NB4 (cell line): ENCODE measurements around the gene KRTAP12-3.

Experiments
- CTCF ChIP-seq: IDR thresholded peaks from one replicate; pipeline ENCODE4 v1.5.1; 2012; ENCODE audit warnings: low read depth, low read length
- MYC ChIP-seq: IDR thresholded peaks from 2 replicates; pipeline ENCODE4 v1.6.1; 2011; ENCODE audit warnings: low read depth, low read length
- POLR2A ChIP-seq: IDR thresholded peaks from 2 replicates; pipeline ENCODE4 v1.6.1; 2011; ENCODE audit warnings: mild to moderate bottlenecking; ENCODE audit not compliant: insufficient read length; ENCODE audit errors: extremely low read depth
- TF ChIP-seq, protein P1 (sequence below): IDR thresholded peaks from 2 replicates; pipeline ENCODE4 v1.6.1; 2011; ENCODE audit warnings: low read depth, low read length

DNA sequence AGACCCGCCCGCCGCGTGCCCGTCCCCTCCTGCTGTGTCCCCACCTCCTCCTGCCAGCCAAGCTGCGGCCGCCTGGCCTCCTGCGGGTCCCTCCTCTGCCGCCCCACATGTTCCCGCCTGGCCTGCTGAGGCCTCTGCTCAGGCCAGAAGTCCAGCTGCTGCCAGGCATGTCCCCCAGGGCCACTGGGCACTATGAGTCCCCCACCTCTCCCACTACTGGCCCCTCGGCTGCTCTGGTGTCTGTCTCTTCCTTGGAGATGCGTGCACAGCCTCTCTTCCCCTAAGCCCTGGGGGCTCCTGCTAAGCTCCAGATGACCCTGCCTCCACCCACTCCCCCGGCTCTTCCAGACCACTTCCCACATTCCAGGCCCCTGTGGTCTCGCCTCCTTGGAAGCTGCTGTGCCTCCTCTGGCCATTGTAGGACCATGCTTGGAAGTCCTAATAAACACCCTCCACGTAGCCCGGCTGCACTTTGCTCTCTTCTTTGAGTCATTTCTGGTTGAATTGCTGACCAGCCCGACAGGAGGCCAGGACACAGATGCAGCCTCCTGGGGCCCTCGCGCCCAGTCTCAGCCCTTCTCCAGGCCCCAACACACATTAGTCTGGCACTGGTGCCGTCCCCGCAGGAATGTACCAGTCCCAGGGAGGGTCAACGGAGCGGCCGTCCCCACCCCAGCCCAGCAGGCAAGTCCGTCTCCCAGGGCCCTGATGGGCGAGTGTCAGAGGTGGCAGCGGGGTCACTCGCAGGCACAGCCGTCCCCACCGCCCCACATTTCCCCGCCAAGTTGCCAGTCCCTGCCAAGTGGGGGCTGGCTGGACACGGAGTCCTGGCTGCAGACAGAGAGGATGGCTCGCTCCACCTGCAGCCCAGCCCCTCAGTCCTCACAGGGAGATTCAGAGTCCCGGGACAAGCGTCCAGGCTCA lies 40.3 kb downstream of the KRTAP12-3 start:
- TF ChIP-seq CTCF, result no peak
- no peak for TF ChIP-seq POLR2A
- no peak for TF ChIP-seq MYC
- TF ChIP-seq, protein P1, sequence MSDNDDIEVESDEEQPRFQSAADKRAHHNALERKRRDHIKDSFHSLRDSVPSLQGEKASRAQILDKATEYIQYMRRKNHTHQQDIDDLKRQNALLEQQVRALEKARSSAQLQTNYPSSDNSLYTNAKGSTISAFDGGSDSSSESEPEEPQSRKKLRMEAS, result no peak
